ENCODE data around the gene AKAP13.

- TF ChIP-seq CTCF (IDR thresholded peaks at IDR 0.05) (no peak), ZFX (IDR thresholded peaks at IDR 0.05; ENCODE audit: borderline replicate concordance) (no peak)
These were observed 306.9 kb downstream of the AKAP13 start for GRCh38 chr15:85687329-85687728.

All from 22Rv1 (cell line).